GM19463 (cell line): ENCODE results near the gene EGFR.
"Not testable (repeated sequence)": the region's sequence is repeated elsewhere in the genome, so short reads cannot be mapped to it uniquely, and the experiment has no call there.

Experiments used
- ATAC-seq: cut with Tn5 transposase; IDR thresholded peaks from one replicate; pipeline ENCODE4 v1.9.1; 2021; ENCODE audit warnings: mild to moderate bottlenecking, moderate library complexity; ENCODE audit not compliant: unreplicated experiment

Gene EGFR

DNA sequence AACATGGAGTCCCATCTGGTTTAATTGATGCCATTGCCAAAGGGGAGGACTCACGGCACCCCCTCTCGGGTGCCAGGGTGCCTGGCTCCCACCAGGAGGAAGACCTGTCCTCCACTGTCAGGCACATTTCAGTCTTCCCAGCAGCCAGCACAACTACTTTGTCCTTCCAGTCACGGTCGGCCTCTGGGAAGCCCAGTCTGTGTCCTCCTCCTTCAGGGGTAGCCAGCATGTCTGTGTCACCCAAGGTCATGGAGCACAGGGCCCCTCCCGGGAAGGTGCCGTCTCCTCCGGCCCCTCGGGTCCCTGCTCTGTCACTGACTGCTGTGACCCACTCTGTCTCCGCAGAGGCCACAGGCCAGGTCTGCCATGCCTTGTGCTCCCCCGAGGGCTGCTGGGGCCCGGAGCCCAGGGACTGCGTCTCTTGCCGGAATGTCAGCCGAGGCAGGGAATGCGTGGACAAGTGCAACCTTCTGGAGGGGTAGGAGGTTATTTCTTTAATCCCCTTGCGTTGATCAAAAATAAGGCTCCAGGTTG lies 142.4 kb downstream of the EGFR start:
- no peak for ATAC-seq

GRCh38 chr7:55162476-55162875 lies 143.7 kb downstream of the EGFR start:
- ATAC-seq = no peak

- ATAC-seq = no peak
These were observed 144.9 kb downstream of the EGFR start for GRCh38 chr7:55163733-55164132.

DNA sequence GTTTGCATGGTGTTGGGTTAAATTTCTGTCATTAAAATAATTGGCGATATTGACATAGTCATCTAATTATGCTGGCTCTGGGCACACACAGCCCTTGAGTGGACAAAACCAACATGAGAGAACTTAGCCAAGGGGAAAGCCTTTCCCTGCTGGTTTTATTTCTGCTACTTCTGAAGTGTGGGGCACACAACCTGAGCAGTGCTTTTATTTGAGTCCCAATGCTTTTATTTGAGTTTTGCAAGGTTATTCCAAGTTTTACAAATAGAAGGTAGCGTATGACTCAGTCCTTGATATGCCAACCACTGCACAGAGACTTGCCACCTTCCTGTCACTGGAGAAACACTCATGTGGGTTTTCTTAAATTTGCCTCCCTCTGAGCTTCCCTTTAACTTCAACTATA lies 145.7 kb downstream of the EGFR start:
- ATAC-seq = no peak

DNA sequence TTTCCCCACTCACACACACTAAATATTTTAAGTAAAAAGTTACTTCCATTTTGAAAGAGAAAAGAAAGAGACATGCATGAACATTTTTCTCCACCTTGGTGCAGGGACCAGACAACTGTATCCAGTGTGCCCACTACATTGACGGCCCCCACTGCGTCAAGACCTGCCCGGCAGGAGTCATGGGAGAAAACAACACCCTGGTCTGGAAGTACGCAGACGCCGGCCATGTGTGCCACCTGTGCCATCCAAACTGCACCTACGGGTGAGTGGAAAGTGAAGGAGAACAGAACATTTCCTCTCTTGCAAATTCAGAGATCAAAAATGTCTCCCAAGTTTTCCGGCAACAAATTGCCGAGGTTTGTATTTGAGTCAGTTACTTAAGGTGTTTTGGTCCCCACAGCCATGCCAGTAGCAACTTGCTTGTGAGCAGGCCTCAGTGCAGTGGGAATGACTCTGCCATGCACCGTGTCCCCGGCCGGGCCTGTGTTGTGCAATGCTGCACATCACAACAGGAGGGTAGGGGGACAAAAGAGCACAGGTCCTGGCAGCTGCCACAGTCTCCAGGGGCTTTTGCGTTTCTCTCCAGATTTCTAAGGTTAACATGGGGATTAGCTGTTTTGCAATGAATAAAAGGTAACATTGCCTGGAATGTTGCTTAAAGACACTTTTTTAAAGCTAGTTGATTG lies 146.5 kb downstream of the EGFR start:
- ATAC-seq = no peak

DNA sequence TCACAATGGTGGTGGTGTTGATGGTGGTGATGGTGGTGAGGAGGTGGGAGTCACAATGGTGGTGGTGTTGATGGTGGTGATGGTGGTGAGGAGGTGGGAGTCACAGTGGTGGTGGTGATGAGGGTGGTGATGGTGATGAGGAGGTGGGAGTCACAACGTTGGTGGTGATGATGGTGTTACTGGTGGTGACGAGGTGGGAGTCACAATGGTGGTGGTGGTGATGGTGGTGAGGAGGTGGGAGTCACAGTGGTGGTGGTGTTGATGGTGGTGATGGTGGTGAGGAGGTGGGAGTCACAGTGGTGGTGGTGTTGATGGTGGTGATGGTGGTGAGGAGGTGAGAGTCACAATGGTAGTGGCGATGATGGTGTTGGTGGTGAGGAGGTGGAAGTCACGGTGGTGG lies 148.5 kb downstream of the EGFR start:
- ATAC-seq = not testable (repeated sequence)

- no peak for ATAC-seq
These were observed 151.7 kb downstream of the EGFR start for GRCh38 chr7:55170335-55171069.

DNA sequence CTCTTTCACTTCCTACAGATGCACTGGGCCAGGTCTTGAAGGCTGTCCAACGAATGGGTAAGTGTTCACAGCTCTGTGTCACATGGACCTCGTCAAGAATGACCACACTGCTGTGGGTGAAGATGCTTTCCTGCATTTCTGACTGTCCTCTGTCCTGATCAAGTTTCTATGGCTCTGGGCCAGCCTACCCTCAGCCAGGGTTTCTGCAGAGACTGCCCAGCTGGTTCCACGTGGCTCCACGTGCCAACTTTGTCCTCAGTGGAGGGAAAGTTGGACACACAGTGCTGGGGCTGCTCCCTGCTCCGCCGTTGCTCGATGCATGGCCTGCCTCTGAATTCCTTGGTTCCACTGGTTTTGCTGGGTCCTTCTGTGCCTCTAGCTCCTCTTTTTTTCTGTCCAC lies 152.3 kb downstream of the EGFR start:
- ATAC-seq = no peak

GRCh38 chr7:55172161-55172560 lies 153.3 kb downstream of the EGFR start:
- no peak for ATAC-seq

DNA sequence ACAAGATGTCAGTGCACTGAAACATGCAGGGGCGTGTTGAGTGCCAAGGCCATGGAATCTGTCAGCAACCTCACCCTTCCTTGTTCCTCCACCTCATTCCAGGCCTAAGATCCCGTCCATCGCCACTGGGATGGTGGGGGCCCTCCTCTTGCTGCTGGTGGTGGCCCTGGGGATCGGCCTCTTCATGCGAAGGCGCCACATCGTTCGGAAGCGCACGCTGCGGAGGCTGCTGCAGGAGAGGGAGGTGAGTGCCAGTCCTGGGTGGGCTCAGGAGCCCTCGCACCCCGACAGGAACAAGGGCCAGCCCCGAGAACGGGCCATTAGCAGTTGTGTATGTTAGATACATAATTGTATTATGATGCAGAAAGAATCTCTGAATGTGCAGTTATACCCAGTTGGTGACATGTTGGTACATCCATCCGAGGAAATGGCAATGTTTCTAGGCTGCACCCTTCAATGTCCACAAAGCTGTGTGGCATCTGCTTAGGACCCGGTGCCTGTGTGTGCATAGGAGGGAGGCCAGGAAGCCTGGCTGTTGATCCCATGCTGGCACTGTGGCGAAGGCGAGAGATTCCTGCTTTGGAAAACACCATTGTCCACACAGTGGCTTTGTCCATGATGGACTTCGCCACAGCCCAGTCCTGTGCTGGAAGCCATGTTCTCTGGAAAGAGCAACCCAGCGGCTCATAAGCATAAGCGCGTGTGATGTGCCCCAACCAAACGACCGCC lies 154.2 kb downstream of the EGFR start:
- ATAC-seq = no peak

DNA sequence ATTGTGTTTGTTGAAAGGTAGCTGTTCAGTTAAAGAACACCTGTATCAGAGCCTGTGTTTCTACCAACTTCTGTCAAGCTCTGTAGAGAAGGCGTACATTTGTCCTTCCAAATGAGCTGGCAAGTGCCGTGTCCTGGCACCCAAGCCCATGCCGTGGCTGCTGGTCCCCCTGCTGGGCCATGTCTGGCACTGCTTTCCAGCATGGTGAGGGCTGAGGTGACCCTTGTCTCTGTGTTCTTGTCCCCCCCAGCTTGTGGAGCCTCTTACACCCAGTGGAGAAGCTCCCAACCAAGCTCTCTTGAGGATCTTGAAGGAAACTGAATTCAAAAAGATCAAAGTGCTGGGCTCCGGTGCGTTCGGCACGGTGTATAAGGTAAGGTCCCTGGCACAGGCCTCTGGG lies 154.9 kb downstream of the EGFR start:
- no peak for ATAC-seq

DNA sequence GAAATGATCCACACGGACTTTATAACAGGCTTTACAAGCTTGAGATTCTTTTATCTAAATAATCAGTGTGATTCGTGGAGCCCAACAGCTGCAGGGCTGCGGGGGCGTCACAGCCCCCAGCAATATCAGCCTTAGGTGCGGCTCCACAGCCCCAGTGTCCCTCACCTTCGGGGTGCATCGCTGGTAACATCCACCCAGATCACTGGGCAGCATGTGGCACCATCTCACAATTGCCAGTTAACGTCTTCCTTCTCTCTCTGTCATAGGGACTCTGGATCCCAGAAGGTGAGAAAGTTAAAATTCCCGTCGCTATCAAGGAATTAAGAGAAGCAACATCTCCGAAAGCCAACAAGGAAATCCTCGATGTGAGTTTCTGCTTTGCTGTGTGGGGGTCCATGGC lies 155.6 kb downstream of the EGFR start:
- no peak for ATAC-seq

GRCh38 chr7:55174856-55175255 lies 156.0 kb downstream of the EGFR start:
- no peak for ATAC-seq

GRCh38 chr7:55177068-55177530 lies 158.3 kb downstream of the EGFR start:
- no peak for ATAC-seq

- ATAC-seq = no peak
These were observed 158.9 kb downstream of the EGFR start for GRCh38 chr7:55177589-55178261.

DNA sequence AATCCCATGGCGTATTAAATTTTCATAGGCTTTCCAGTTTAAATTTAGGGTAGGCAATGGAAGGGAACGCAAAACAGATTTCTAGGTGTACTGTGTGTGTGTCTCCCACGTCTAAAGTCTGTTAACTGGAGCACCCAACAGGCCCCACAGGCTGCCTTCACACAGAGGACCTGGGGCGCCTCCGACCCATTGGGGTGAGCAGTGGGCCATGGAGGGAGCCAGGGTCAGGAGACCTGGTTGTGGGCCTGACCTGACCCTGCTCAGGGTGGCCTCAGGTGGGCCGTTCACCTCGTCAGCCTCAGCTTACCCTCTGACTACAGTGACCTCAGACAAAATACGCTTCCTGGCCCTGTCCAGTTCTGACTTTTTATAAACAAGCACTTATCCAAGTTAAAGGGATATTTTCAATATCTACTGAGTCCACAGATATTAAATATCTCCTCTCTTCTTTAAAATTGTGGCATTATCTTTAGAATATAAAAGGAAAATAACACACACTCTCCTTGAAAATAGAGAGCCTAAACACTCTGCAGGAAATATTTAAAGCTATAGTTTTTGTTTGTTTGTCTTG lies 159.6 kb downstream of the EGFR start:
- no peak for ATAC-seq

- ATAC-seq = no peak
These were observed 160.3 kb downstream of the EGFR start for GRCh38 chr7:55178863-55179773.

DNA sequence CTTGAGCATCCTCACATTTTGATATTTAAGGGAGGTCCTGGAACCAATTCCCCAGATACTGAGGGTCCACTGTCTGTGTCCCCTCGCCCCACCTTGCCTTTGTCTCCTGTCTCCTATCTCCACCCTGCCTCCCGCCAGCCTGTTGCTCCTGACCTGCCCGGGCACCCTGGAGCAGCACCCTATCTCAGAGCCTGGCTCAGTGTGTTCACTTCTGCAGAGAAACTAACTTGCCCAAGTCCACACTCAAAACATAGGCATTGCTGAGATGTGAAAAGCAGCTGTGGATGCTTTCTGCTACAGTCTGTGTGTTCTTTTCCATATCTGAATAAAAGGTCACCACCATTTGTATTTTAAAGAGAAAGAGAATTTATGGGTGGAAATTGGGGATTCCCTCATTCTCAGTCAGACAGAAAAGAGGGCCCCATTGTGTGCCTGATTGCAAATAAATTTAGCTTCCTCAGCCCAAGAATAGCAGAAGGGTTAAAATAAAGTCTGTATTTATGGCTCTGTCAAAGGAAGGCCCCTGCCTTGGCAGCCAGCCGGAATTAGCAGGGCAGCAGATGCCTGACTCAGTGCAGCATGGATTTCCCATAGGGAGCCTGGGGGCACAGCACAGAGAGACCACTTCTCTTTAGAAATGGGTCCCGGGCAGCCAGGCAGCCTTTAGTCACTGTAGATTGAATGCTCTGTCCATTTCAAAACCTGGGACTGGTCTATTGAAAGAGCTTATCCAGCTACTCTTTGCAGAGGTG lies 161.3 kb downstream of the EGFR start:
- ATAC-seq = no peak

GRCh38 chr7:55180963-55181542 lies 162.2 kb downstream of the EGFR start:
- no peak for ATAC-seq
